ENCODE measurements around the gene RETREG3. TPM values are rescaled to one million over a fixed set of nuclear protein-coding genes. Genes with fewer than 3 reads are reported as not detected.
"Not testable (repeated sequence)": the region's sequence is repeated elsewhere in the genome, so short reads cannot be mapped to it uniquely, and the experiment has no call there.

RETREG3 gene
- total RNA-seq, 1 experiment from 2014 or later = 46.0 TPM

- H3K9me3 Mint-ChIP-seq (ENCODE audit: unreplicated experiment) = no peaks in the 10 kb centered on the region
- H3K27ac Mint-ChIP-seq (ENCODE audit: low read depth, unreplicated experiment) = no peak overlapping the region
- no peaks in the 10 kb centered on the region for H3K27me3 Mint-ChIP-seq (ENCODE audit: insufficient read depth, unreplicated experiment)
- BruUV-seq (replicated peaks) = no TSS peak
- POLR2A ChIA-PET = interaction anchor here (0.5 to 8.2 kb wide), 18 partner anchors 10 to 200 kb away, joined by 3 to 110 read pairs (median 5); partner anchors contain the start of genes BECN1, PLEKHH3, PSMC3IP and RETREG3
- peak; percentile 75 for DNase-seq (ENCODE audit: unreplicated experiment)
- peaks cover 14% of the 10 kb centered on the region for H3K4me1 Mint-ChIP-seq (ENCODE audit: insufficient read depth, unreplicated experiment)
- H3K36me3 Mint-ChIP-seq (ENCODE audit: insufficient read depth, unreplicated experiment) = no peaks in the 10 kb centered on the region
- H3K4me3 Mint-ChIP-seq (ENCODE audit: unreplicated experiment) = no peak overlapping the region
- CTCF ChIA-PET = interaction anchor here (0.6 to 7.0 kb wide), 13 partner anchors 10 to 54 kb away, joined by 3 to 61 read pairs (median 4); partner anchors contain the start of genes PLEKHH3 and PSMC3IP
- intact Hi-C loops (cut with micrococcal nuclease) = loop anchor here (5.0 kb wide), 1 partner anchor 53 kb away; the partner anchor contains the start of gene PLEKHH3
- no peak for TF ChIP-seq CTCF (IDR thresholded peaks at IDR 0.05; ENCODE audit: unreplicated experiment)
Observed at GRCh38 chr17:42623732-42624596, 14.8 kb upstream of the RETREG3 start.

GRCh38 chr17:42623271-42623670, 14.1 kb upstream of the RETREG3 start:
- no peaks in the 10 kb centered on the region for H3K27me3 Mint-ChIP-seq (ENCODE audit: insufficient read depth, unreplicated experiment)
- no peak overlapping the region for H3K27ac Mint-ChIP-seq (ENCODE audit: low read depth, unreplicated experiment)
- no peak overlapping the region for H3K4me3 Mint-ChIP-seq (ENCODE audit: unreplicated experiment)
- peaks cover 20% of the 10 kb centered on the region for H3K4me1 Mint-ChIP-seq (ENCODE audit: insufficient read depth, unreplicated experiment)
- ChIA-PET CTCF (interaction anchor here (0.7 to 7.0 kb wide), 8 partner anchors 9 to 55 kb away, joined by 3 to 61 read pairs (median 6); partner anchors contain the start of genes PLEKHH3 and PSMC3IP), POLR2A (interaction anchor here (1.0 to 8.2 kb wide), 12 partner anchors 14 to 201 kb away, joined by 3 to 110 read pairs (median 7); partner anchors contain the start of genes BECN1, PLEKHH3, PSMC3IP and RETREG3)
- no TSS peak for BruUV-seq (replicated peaks)
- intact Hi-C loops (cut with micrococcal nuclease) = loop anchor here (5.0 kb wide), 1 partner anchor 54 kb away; the partner anchor contains the start of gene PLEKHH3
- no peak for TF ChIP-seq CTCF (IDR thresholded peaks at IDR 0.05; ENCODE audit: unreplicated experiment)
- no peaks in the 10 kb centered on the region for H3K36me3 Mint-ChIP-seq (ENCODE audit: insufficient read depth, unreplicated experiment)
- DNase-seq (ENCODE audit: unreplicated experiment) = no peak
- no peaks in the 10 kb centered on the region for H3K9me3 Mint-ChIP-seq (ENCODE audit: unreplicated experiment)

GRCh38 chr17:42621987-42622386, 12.8 kb upstream of the RETREG3 start:
- POLR2A ChIA-PET = interaction anchor here (0.7 to 8.2 kb wide), 8 partner anchors 11 to 786 kb away, joined by 3 to 110 read pairs (median 4); partner anchors contain the start of genes PLEKHH3, RETREG3 and TUBG1

GRCh38 chr17:42618442-42619150, 9.4 kb upstream of the RETREG3 start:
- ChIA-PET POLR2A (interaction anchor here (0.6 to 8.2 kb wide), 13 partner anchors 10 to 205 kb away, joined by 3 to 110 read pairs (median 9); partner anchors contain the start of genes BECN1, PLEKHH3, PSMC3IP and RETREG3), CTCF (interaction anchor here (0.6 to 7.0 kb wide), 15 partner anchors 9 to 212 kb away, joined by 3 to 61 read pairs (median 4); partner anchors contain the start of genes PLEKHH3, RETREG3 and TUBG1)
- Mint-ChIP-seq H3K4me1 (ENCODE audit: insufficient read depth, unreplicated experiment) (peaks cover 15% of the 10 kb centered on the region), H3K27me3 (ENCODE audit: insufficient read depth, unreplicated experiment) (no peaks in the 10 kb centered on the region), H3K4me3 (ENCODE audit: unreplicated experiment) (no peak overlapping the region), H3K27ac (ENCODE audit: low read depth, unreplicated experiment) (peak overlapping the region; percentile 42), H3K36me3 (ENCODE audit: insufficient read depth, unreplicated experiment) (peaks cover 26% of the 10 kb centered on the region), H3K9me3 (ENCODE audit: unreplicated experiment) (no peaks in the 10 kb centered on the region)
- intact Hi-C loops (cut with micrococcal nuclease) = loop anchor here (1.0 kb wide), 1 partner anchor 145 kb away; no protein-coding TSS in a partner anchor
- peak; percentile 47 for TF ChIP-seq CTCF (IDR thresholded peaks at IDR 0.05; ENCODE audit: unreplicated experiment)
- peak; percentile 80 for DNase-seq (ENCODE audit: unreplicated experiment)
- no TSS peak for BruUV-seq (replicated peaks)

More at GRCh38 chr17:42621987-42622386, 12.8 kb upstream of the RETREG3 start:
- not testable (repeated sequence) for BruUV-seq (replicated peaks); H3K36me3 Mint-ChIP-seq (ENCODE audit: insufficient read depth, unreplicated experiment); DNase-seq (ENCODE audit: unreplicated experiment); H3K9me3 Mint-ChIP-seq (ENCODE audit: unreplicated experiment); H3K27me3 Mint-ChIP-seq (ENCODE audit: insufficient read depth, unreplicated experiment); H3K4me3 Mint-ChIP-seq (ENCODE audit: unreplicated experiment); H3K27ac Mint-ChIP-seq (ENCODE audit: low read depth, unreplicated experiment)
- CTCF ChIA-PET = interaction anchor here (0.6 to 7.0 kb wide), 3 partner anchors 56 to 197 kb away, joined by 3 to 61 read pairs (median 4); partner anchors contain the start of gene PLEKHH3
- peaks cover 25% of the 10 kb centered on the region for H3K4me1 Mint-ChIP-seq (ENCODE audit: insufficient read depth, unreplicated experiment)
- intact Hi-C loops (cut with micrococcal nuclease) = loop anchor here (5.0 kb wide), 1 partner anchor 55 kb away; the partner anchor contains the start of gene PLEKHH3

Measured in MCF 10A (cell line).